A549 (cell line): ENCODE results near the gene TJP1. TPM values are rescaled to one million over a fixed set of nuclear protein-coding genes. Genes with fewer than 3 reads are reported as not detected.
"Not testable (repeated sequence)": the region's sequence is repeated elsewhere in the genome, so short reads cannot be mapped to it uniquely, and the experiment has no call there.

ENCODE experiments used
- ATAC-seq, 2 experiments: fragments of 200-7000 bp in 1 of 2; fragments of >200 bp in 1 of 2; cut with Nextera tagmentation in 1 of 2; cut with Tn5 transposase in 1 of 2; 3 replicates each; pipeline versions ENCODE4 v1.8.0 to v1.9.1; 2018 to 2020; ENCODE audit warnings: mild to moderate bottlenecking in 1 of 2, moderate library complexity in 1 of 2
- CTCF ChIA-PET: fragments of 300-600 bp; sonication (Branson Sonifier 250); formaldehyde crosslinking; extraction: SDS; loops from one replicate; lab custom pipeline; 2021; ENCODE audit warnings: antibody characterized with exemption, inconsistent platforms; lab: Yijun Ruan, JAX
- POLR2A ChIA-PET: fragments of 350-600 bp; formaldehyde crosslinking; extraction: SDS; loops from one replicate; lab custom pipeline; 2021; ENCODE audit warnings: antibody characterized with exemption, inconsistent platforms; lab: Yijun Ruan, JAX
- DNase-seq, 2 experiments: peaks; one replicate each; pipeline versions ENCODE4 v3.0.0 to v3.0.0-alpha.2; 2011 to 2016; ENCODE audit warnings: low read depth in 1 of 2, low spot score in 1 of 2
- FAIRE-seq: peaks from 2 replicates; lab custom pipeline; 2011; peaks lifted over from hg19 to GRCh38; lab: Jason Lieb, UNC
- H3K27ac ChIP-seq, 2 experiments: fragments of >200 bp; sonication (Bioruptor Twin); formaldehyde crosslinking; 3 replicates each; pipeline ENCODE4 v1.5.1; 2016 to 2017
- H3K4me1 ChIP-seq: fragments of >200 bp; sonication (Bioruptor Twin); formaldehyde crosslinking; 3 replicates; pipeline ENCODE4 v1.6.1; 2016
- H3K4me2 ChIP-seq: fragments of >200 bp; sonication (Bioruptor Twin); formaldehyde crosslinking; 3 replicates; pipeline ENCODE4 v1.6.1; 2016
- H3K4me3 ChIP-seq: fragments of >200 bp; sonication (Bioruptor Twin); formaldehyde crosslinking; 3 replicates; pipeline ENCODE4 v1.5.1; 2016
- H3K9me3 ChIP-seq: fragments of >200 bp; sonication (Bioruptor Twin); formaldehyde crosslinking; 3 replicates; pipeline ENCODE4 v1.6.1; 2016
- BCL3 ChIP-seq: fragments of >200 bp; sonication (Bioruptor Twin); formaldehyde crosslinking; IDR thresholded peaks from 3 replicates; pipeline ENCODE4 v1.6.1; 2016
- CBX2 ChIP-seq: fragments of 200-600 bp; sonication (generic); IDR thresholded peaks from 2 replicates; pipeline ENCODE4 v1.6.1; 2016; ENCODE audit warnings: low read depth, mild to moderate bottlenecking, borderline replicate concordance
- E2F6 ChIP-seq: IDR thresholded peaks from 2 replicates; pipeline ENCODE4 v1.6.1; 2012; ENCODE audit warnings: low read depth, borderline replicate concordance
- EHMT2 ChIP-seq: fragments of 200-600 bp; sonication (generic); IDR thresholded peaks from 2 replicates; pipeline ENCODE4 v1.6.1; 2016; ENCODE audit warnings: antibody characterized with exemption, low read depth, mild to moderate bottlenecking, moderate library complexity
- HEYL ChIP-seq: fragments of 250-450 bp; sonication (Bioruptor Pico); IDR thresholded peaks from 2 replicates; pipeline ENCODE4 v1.8.0; 2021; ENCODE audit warnings: mild to moderate bottlenecking, moderate library complexity
- HOXA7 ChIP-seq: fragments of 250-450 bp; sonication (Bioruptor Pico); IDR thresholded peaks from 2 replicates; pipeline ENCODE4 v1.5.0; 2020; ENCODE audit warnings: mild to moderate bottlenecking, moderate library complexity
- HOXB13 ChIP-seq: fragments of 250-450 bp; sonication (Bioruptor Pico); IDR thresholded peaks from 2 replicates; pipeline ENCODE4 v1.5.0; 2020; ENCODE audit warnings: low read depth, mild to moderate bottlenecking, moderate library complexity
- KDM1A ChIP-seq: fragments of 200-600 bp; sonication (generic); IDR thresholded peaks from 2 replicates; pipeline ENCODE4 v1.6.1; 2016; ENCODE audit warnings: low read depth, mild to moderate bottlenecking
- MAX ChIP-seq: IDR thresholded peaks from 2 replicates; pipeline ENCODE4 v1.6.1; 2012
- NPAS2 ChIP-seq: fragments of 250-450 bp; sonication (Bioruptor Pico); IDR thresholded peaks from 2 replicates; pipeline ENCODE4 v1.8.0; 2022; ENCODE audit warnings: mild to moderate bottlenecking, moderate library complexity, borderline replicate concordance
- NR3C1 ChIP-seq: fragments of >200 bp; sonication (Bioruptor Twin); formaldehyde crosslinking; IDR thresholded peaks from 3 replicates; pipeline ENCODE4 v1.6.1; 2017
- PBX3 ChIP-seq: IDR thresholded peaks from 2 replicates; pipeline ENCODE4 v1.6.1; 2012
- PHF8 ChIP-seq: fragments of 200-600 bp; sonication (generic); IDR thresholded peaks from 2 replicates; pipeline ENCODE4 v1.6.1; 2016; ENCODE audit warnings: low read depth, mild to moderate bottlenecking, antibody characterized with exemption, moderate library complexity, borderline replicate concordance
- POLR2AphosphoS2 ChIP-seq: conservative IDR thresholded peaks from 2 replicates; pipeline ENCODE4 v1.6.1; 2012; ENCODE audit warnings: low read length, improper control_type of control experiment, inconsistent platforms
- RAD21 ChIP-seq, 2 experiments: fragments of >200 bp in 1 of 2; sonication (Bioruptor Twin) in 1 of 2; formaldehyde crosslinking in 1 of 2; IDR thresholded peaks in 1 of 2; conservative IDR thresholded peaks in 1 of 2; 2 replicates in 1 of 2; 3 replicates in 1 of 2; pipeline ENCODE4 v1.6.1; 2012 to 2018; ENCODE audit warnings: inconsistent platforms in 1 of 2
- RARB ChIP-seq: fragments of 250-450 bp; sonication (Bioruptor Pico); IDR thresholded peaks from 2 replicates; pipeline ENCODE4 v1.8.0; 2021; ENCODE audit warnings: mild to moderate bottlenecking, moderate library complexity
- RFX5 ChIP-seq: fragments of 450-650 bp; IDR thresholded peaks from 2 replicates; pipeline ENCODE4 v1.7.1; 2014; ENCODE audit warnings: antibody characterized with exemption, mild to moderate bottlenecking, moderate library complexity
- SMC3 ChIP-seq: fragments of >200 bp; sonication (Bioruptor Twin); formaldehyde crosslinking; IDR thresholded peaks from 3 replicates; pipeline ENCODE4 v1.6.1; 2018; ENCODE audit warnings: inconsistent platforms
- ZSCAN20 ChIP-seq: fragments of 250-450 bp; sonication (Bioruptor Pico); IDR thresholded peaks from 2 replicates; pipeline ENCODE4 v1.8.0; 2022; ENCODE audit warnings: mild to moderate bottlenecking, moderate library complexity
- WGBS: methylation state at CpG from one replicate; pipeline ENCODE4 v1.1.6; 2017; ENCODE audit errors: missing lambda C conversion rate; 5-methylcytosine and 5-hydroxymethylcytosine counted together
- polyA plus RNA-seq, 4 experiments: library from polyadenylated mRNA; depleted of rRNA in 3 of 4; stranded (reverse); fragments of >200 nt; fragmentation: RNase III in 1 of 4; extraction: RNeasy Plus Mini Kit Qiagen cat#74134 plus additional on column Dnase treatment in 1 of 4; gene quantifications; 2 replicates in 3 of 4; 3 replicates in 1 of 4; pipeline ENCODE4 v1.2.3, GENCODE V29; 2011 to 2017

The TJP1 gene
- polyA plus RNA-seq, 2 of the 4 experiments (the other 2 are of a cell fraction) = 55.0 to 179 TPM

GRCh38 chr15:29819979-29820378, 2.3 kb downstream of the TJP1 start:
- H3K4me3 ChIP-seq = peak overlapping the region; percentile 66
- TF ChIP-seq RFX5 (no peak), E2F6 (no peak), SMC3 (no peak)
- H3K27ac ChIP-seq = peak overlapping the region; percentile 95 to 96; a peak in 4 of 6 replicates
- H3K4me2 ChIP-seq = peak overlapping the region; percentile 83
- FAIRE-seq (peak; percentile 67), ATAC-seq (no peak), DNase-seq (no peak)
- peaks cover 32% of the 10 kb centered on the region for H3K4me1 ChIP-seq
- ChIA-PET POLR2A (interaction anchor here (3.2 to 4.4 kb wide), 2 partner anchors 71 to 105 kb away, joined by 23 to 86 read pairs; no protein-coding TSS in a partner anchor), CTCF (interaction anchor here (0.6 to 5.7 kb wide), 7 partner anchors 9 to 125 kb away, joined by 3 to 52 read pairs (median 6); no protein-coding TSS in a partner anchor)
- H3K9me3 ChIP-seq = no peaks in the 10 kb centered on the region
- 7% methylated on average over 4 of the region's 4 CpGs for WGBS

GRCh38 chr15:29818141-29818540, 4.1 kb downstream of the TJP1 start:
- ChIA-PET CTCF (no interaction called here), POLR2A (no interaction called here)
- ATAC-seq = no peak
- 79% methylated on average over 10 of the region's 10 CpGs for WGBS
- Histone ChIP-seq H3K27ac (no peak overlapping the region), H3K9me3 (no peaks in the 10 kb centered on the region), H3K4me3 (no peak overlapping the region), H3K4me1 (peaks cover 46% of the 10 kb centered on the region), H3K4me2 (no peak overlapping the region)
- FAIRE-seq = no peak
- DNase-seq = no peak
- TF ChIP-seq POLR2AphosphoS2 = no peak
- no peak for TF ChIP-seq HOXA7
- TF ChIP-seq RAD21 (conservative IDR thresholded peaks at IDR 0.05 in 1 of 2, IDR thresholded peaks at IDR 0.05 in 1 of 2) = no peak
- no peak for TF ChIP-seq MAX
- no peak for TF ChIP-seq ZSCAN20 (CRISPR knock-in tag)
- no peak for TF ChIP-seq PBX3
- TF ChIP-seq PHF8 = no peak
- TF ChIP-seq SMC3 = no peak
- TF ChIP-seq HOXB13 (CRISPR knock-in tag) = no peak
- TF ChIP-seq NPAS2 (CRISPR knock-in tag) = no peak
- no peak for TF ChIP-seq NR3C1
- no peak for TF ChIP-seq BCL3
- no peak for TF ChIP-seq HEYL (CRISPR knock-in tag)
- TF ChIP-seq E2F6 = no peak
- no peak for TF ChIP-seq CBX2
- no peak for TF ChIP-seq EHMT2
- TF ChIP-seq RARB (CRISPR knock-in tag) = no peak
- no peak for TF ChIP-seq KDM1A

- POLR2A ChIA-PET, CTCF ChIA-PET, ATAC-seq: not testable (repeated sequence)
Observed at GRCh38 chr15:29817455-29817854, 4.8 kb downstream of the TJP1 start.

More at GRCh38 chr15:29817455-29817854, 4.8 kb downstream of the TJP1 start:
- DNase-seq, FAIRE-seq, H3K4me2 ChIP-seq, H3K4me3 ChIP-seq, H3K9me3 ChIP-seq, H3K27ac ChIP-seq: not testable (repeated sequence)
- 85% methylated on average over 3 of the region's 3 CpGs for WGBS
- peaks cover 51% of the 10 kb centered on the region for H3K4me1 ChIP-seq
